ENCODE measurements around the gene LRRC26.

- TF ChIP-seq CTCF (IDR thresholded peaks at IDR 0.05; ENCODE audit: borderline replicate concordance, extremely low read depth, low read length, poor library complexity, severe bottlenecking) (no peak), EZH2 (IDR thresholded peaks at IDR 0.05; ENCODE audit: borderline replicate concordance, low read depth, low read length, severe bottlenecking) (no peak)
Observed at GRCh38 chr9:137188086-137188489, 18.2 kb upstream of the LRRC26 start.
